CD14-positive monocyte (primary cell): ENCODE results near the gene IQUB. TPM values are rescaled to one million over a fixed set of nuclear protein-coding genes. Genes with fewer than 3 reads are reported as not detected.
"Not testable (repeated sequence)": the region's sequence is repeated elsewhere in the genome, so short reads cannot be mapped to it uniquely, and the experiment has no call there.

Experiments used
- DNase-seq, 3 donors: peaks; one replicate each; pipeline ENCODE4 v3.0.0-alpha.2; 2011 to 2022
- H2AFZ ChIP-seq: 2 replicates; pipeline ENCODE4 v1.6.0; 2012; ENCODE audit warnings: mild to moderate bottlenecking, low read depth, low read length, inconsistent platforms; ENCODE audit not compliant: insufficient read depth, poor library complexity, severe bottlenecking
- H3K27ac ChIP-seq, 2 donors: 1 replicate in 1 of 2; 2 replicates in 1 of 2; pipeline ENCODE4 v1.5.1; 2012 to 2013; ENCODE audit warnings: low read length in 2 of 2, control low read depth in 1 of 2, inconsistent platforms in 1 of 2, low read depth in 1 of 2, mild to moderate bottlenecking in 1 of 2
- H3K27me3 ChIP-seq, 2 donors: one replicate each; pipeline versions ENCODE4 v1.6.0 to v1.6.1; 2011 to 2013; ENCODE audit warnings: low read length in 2 of 2; ENCODE audit not compliant: control insufficient read depth in 2 of 2, insufficient read depth in 2 of 2
- H3K36me3 ChIP-seq, 2 donors: replicated peaks in 1 of 2; 1 replicate in 1 of 2; 2 replicates in 1 of 2; pipeline versions ENCODE4 v1.5.1 to v1.6.1; 2012 to 2013; ENCODE audit warnings: low read length in 2 of 2, control low read depth in 1 of 2, inconsistent platforms in 1 of 2, mild to moderate bottlenecking in 1 of 2; ENCODE audit not compliant: insufficient read depth in 2 of 2, control insufficient read depth in 1 of 2
- H3K4me1 ChIP-seq, 2 donors: 1 replicate in 1 of 2; 2 replicates in 1 of 2; pipeline versions ENCODE4 v1.5.1 to v1.6.1; 2012 to 2013; ENCODE audit warnings: low read length in 2 of 2, control low read depth in 1 of 2, inconsistent platforms in 1 of 2, mild to moderate bottlenecking in 1 of 2, moderate library complexity in 1 of 2; ENCODE audit not compliant: insufficient read depth in 2 of 2, control insufficient read depth in 1 of 2
- H3K4me2 ChIP-seq: replicated peaks from 2 replicates; pipeline ENCODE3; 2012; ENCODE audit warnings: low read length, moderate library complexity, mild to moderate bottlenecking; ENCODE audit not compliant: poor library complexity, severe bottlenecking; ENCODE audit errors: extremely low read depth
- H3K4me3 ChIP-seq, 3 experiments: fragments of 200-600 bp in 1 of 3; sonication (generic) in 1 of 3; replicated peaks in 1 of 3; 1 replicate in 2 of 3; 2 replicates in 1 of 3; pipeline ENCODE4 v1.5.1; 2011 to 2013; ENCODE audit warnings: low read length in 3 of 3, mild to moderate bottlenecking in 3 of 3, control low read depth in 2 of 3, low read depth in 2 of 3, inconsistent platforms in 1 of 3, moderate library complexity in 1 of 3
- H3K79me2 ChIP-seq: 2 replicates; pipeline ENCODE4 v1.6.0; 2012; ENCODE audit warnings: mild to moderate bottlenecking, control low read depth, inconsistent platforms, low read length, moderate library complexity; ENCODE audit not compliant: insufficient read depth
- H3K9ac ChIP-seq: 2 replicates; pipeline ENCODE4 v1.6.0; 2017; ENCODE audit warnings: low read length, mild to moderate bottlenecking; ENCODE audit not compliant: insufficient read depth, poor library complexity, severe bottlenecking
- H3K9me3 ChIP-seq, 2 donors: replicated peaks in 1 of 2; 1 replicate in 1 of 2; 2 replicates in 1 of 2; pipeline versions ENCODE4 v1.5.1 to v1.6.1; 2012 to 2013; ENCODE audit warnings: low read length in 2 of 2, control low read depth in 1 of 2; ENCODE audit not compliant: control insufficient read depth in 1 of 2, insufficient read depth in 1 of 2
- H4K20me1 ChIP-seq: 2 replicates; pipeline ENCODE4 v1.6.0; 2012; ENCODE audit warnings: mild to moderate bottlenecking, low read length, control low read depth, moderate library complexity; ENCODE audit not compliant: insufficient read depth
- H3K27ac Mint-ChIP-seq, 7 donors: one replicate each; pipeline ENCODE4 v1.8.0; 2020; ENCODE audit warnings: mild to moderate bottlenecking in 7 of 7, mixed read lengths in 7 of 7, moderate library complexity in 6 of 7, inconsistent platforms in 2 of 7
- H3K27me3 Mint-ChIP-seq, 3 donors: one replicate each; pipeline ENCODE4 v1.8.0; 2021 to 2022; ENCODE audit warnings: low read depth in 3 of 3, mild to moderate bottlenecking in 3 of 3, mixed read lengths in 3 of 3, moderate library complexity in 3 of 3, inconsistent platforms in 1 of 3
- H3K36me3 Mint-ChIP-seq, 2 donors: one replicate each; pipeline ENCODE4 v1.8.0; 2020; ENCODE audit warnings: mixed read lengths in 2 of 2, inconsistent platforms in 1 of 2, mild to moderate bottlenecking in 1 of 2
- H3K4me1 Mint-ChIP-seq: one replicate; pipeline ENCODE4 v1.8.0; 2020; ENCODE audit warnings: mild to moderate bottlenecking, mixed read lengths
- H3K4me3 Mint-ChIP-seq, 2 donors: one replicate each; pipeline ENCODE4 v1.8.0; 2020; ENCODE audit warnings: mild to moderate bottlenecking in 2 of 2, mixed read lengths in 2 of 2, moderate library complexity in 1 of 2
- H3K9me3 Mint-ChIP-seq, 7 donors: one replicate each; pipeline ENCODE4 v1.8.0; 2020 to 2022; ENCODE audit warnings: mixed read lengths in 7 of 7, mild to moderate bottlenecking in 6 of 7, moderate library complexity in 6 of 7, inconsistent platforms in 2 of 7
- CTCF ChIP-seq: fragments of 200-600 bp; IDR thresholded peaks from one replicate; pipeline ENCODE4 v1.8.0; 2022; ENCODE audit warnings: antibody characterized with exemption, mild to moderate bottlenecking
- WGBS: methylation state at CpG from one replicate; pipeline ENCODE4 v1.1.5; 2013; ENCODE audit warnings: missing lambda C conversion rate; ENCODE audit not compliant: insufficient coverage; 5-methylcytosine and 5-hydroxymethylcytosine counted together
- intact Hi-C, 2 donors: fragments of 100-400 bp; cut with micrococcal nuclease; formaldehyde crosslinking; loops; one replicate each; pipeline versions ENCODE4 v1.15.0 to v1.15.1; 2023
- polyA plus RNA-seq, 3 donors: library from polyadenylated mRNA; depleted of rRNA in 1 of 3; unstranded in 2 of 3; stranded (reverse) in 1 of 3; fragments of 300-500 nt in 2 of 3; fragments of >200 nt in 1 of 3; fragmentation: Illumina TruSeq in 2 of 3; gene quantifications; 1 replicate in 2 of 3; 2 replicates in 1 of 3; pipeline ENCODE4 v1.2.3, GENCODE V29; 2012 to 2021
- small RNA-seq: library from RNA; depleted of rRNA; stranded (forward); fragments of <200 nt; gene quantifications from one replicate; pipeline ENCODE3, GENCODE V24; 2012; ENCODE audit warnings: low read depth; ENCODE audit not compliant: insufficient read length

The IQUB gene
- polyA plus RNA-seq, 3 donors, result 0.07 TPM; not detected in 2

- Mint-ChIP-seq H3K36me3 (no peaks in the 10 kb centered on the region), H3K27ac (no peak overlapping the region), H3K4me3 (no peak overlapping the region), H3K27me3 (peaks cover 0 to 2% (median 0%) of the 10 kb centered on the region in 3 donors), H3K4me1 (no peaks in the 10 kb centered on the region), H3K9me3 (peaks cover 0 to 3% (median 2%) of the 10 kb centered on the region in 7 donors)
- Histone ChIP-seq H3K4me3 (no peak overlapping the region), H3K27me3 (no peaks in the 10 kb centered on the region), H3K9me3 (peaks cover 0 to 2% of the 10 kb centered on the region in 2 donors), H3K4me2 (no peak overlapping the region), H2AFZ (no peak overlapping the region), H4K20me1 (no peaks in the 10 kb centered on the region), H3K79me2 (no peaks in the 10 kb centered on the region), H3K9ac (no peak overlapping the region), H3K36me3 (no peaks in the 10 kb centered on the region), H3K4me1 (no peaks in the 10 kb centered on the region), H3K27ac (no peak overlapping the region)
- TF ChIP-seq CTCF, result no peak
- no peak for DNase-seq
- intact Hi-C loops, result no loop called here
- WGBS, result no CpG with 5 or more reads among the region's 1 CpG
Measured at GRCh38 chr7:123410273-123410904, 124.0 kb downstream of the IQUB start.

DNA sequence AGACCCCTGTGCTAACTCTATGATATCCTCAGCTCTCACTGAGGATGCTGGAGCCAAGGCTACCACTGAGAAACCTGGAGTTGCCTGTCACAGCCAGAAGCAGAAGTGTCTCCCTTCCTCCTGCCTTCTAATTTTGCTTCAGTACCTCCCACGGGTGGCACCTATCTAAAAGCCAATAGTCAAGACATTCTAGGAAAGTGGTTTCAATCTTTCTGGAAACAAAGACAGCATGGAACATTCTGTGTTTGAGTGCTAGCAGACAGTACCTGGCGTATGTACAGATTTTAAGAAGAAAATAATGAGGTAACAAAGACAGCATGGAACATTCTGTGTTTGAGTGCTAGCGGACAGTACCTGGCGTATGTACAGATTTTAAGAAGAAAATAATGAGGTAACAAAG is 126.4 kb downstream of the IQUB start:
- 100% methylated on average over 1 of the region's 4 CpGs for WGBS
- H4K20me1 ChIP-seq, H3K4me2 ChIP-seq, H3K4me1 ChIP-seq, H3K4me3 Mint-ChIP-seq, H3K9me3 ChIP-seq, H3K4me3 ChIP-seq, H3K36me3 ChIP-seq, H3K4me1 Mint-ChIP-seq, H3K9ac ChIP-seq, H2AFZ ChIP-seq, H3K36me3 Mint-ChIP-seq, H3K9me3 Mint-ChIP-seq, H3K79me2 ChIP-seq, H3K27me3 Mint-ChIP-seq, H3K27me3 ChIP-seq, DNase-seq, intact Hi-C loops, H3K27ac ChIP-seq, H3K27ac Mint-ChIP-seq: not testable (repeated sequence)

Small RNA genes lying within 50 kb of the gene (small RNA-seq; reads per million reads assigned to genes)
- gene RNU6-296P, result not detected

Other genes starting within 250 kb of the IQUB start
- gene NDUFA5, start 23.2 kb upstream of the IQUB start, polyA plus RNA-seq, result 10 to 100 TPM in 2 of 3 donors, 1 to 10 TPM in 1; 6.9 to 49.2 (median 37.3) TPM
- gene ASB15, start 67.2 kb upstream of the IQUB start, polyA plus RNA-seq, result not detected
- gene LMOD2, start 121.3 kb upstream of the IQUB start, polyA plus RNA-seq, result under 1 TPM in 1 of 3 donors, not detected in 2; 0.09 TPM
- 1 to 10 TPM; 1.6 to 3.9 (median 2.1) TPM for gene WASL, start 214.4 kb upstream of the IQUB start, polyA plus RNA-seq